NCI-H2171 (cell line): ENCODE results near the gene EIF4E.
"Not testable (repeated sequence)": the region's sequence is repeated elsewhere in the genome, so short reads cannot be mapped to it uniquely, and the experiment has no call there.

Source experiments
- DNase-seq: peaks from one replicate; lab custom pipeline; 2025; lab: John Stamatoyannopoulos, UW

The EIF4E gene

GRCh38 chr4:98879515-98879914 is 49.4 kb downstream of the EIF4E start:
- no peak for DNase-seq

GRCh38 chr4:98873059-98873458 is 55.9 kb downstream of the EIF4E start:
- DNase-seq: no peak

- not testable (repeated sequence) for DNase-seq
These were observed 56.6 kb downstream of the EIF4E start for GRCh38 chr4:98872120-98872906.

GRCh38 chr4:98867648-98868047 is 61.3 kb downstream of the EIF4E start:
- DNase-seq: no peak

- DNase-seq: no peak
These were observed 63.9 kb downstream of the EIF4E start for GRCh38 chr4:98865059-98865458.

GRCh38 chr4:98864560-98864959 is 64.4 kb downstream of the EIF4E start:
- DNase-seq: no peak

GRCh38 chr4:98862371-98862770 is 66.6 kb downstream of the EIF4E start:
- no peak for DNase-seq

- DNase-seq: no peak
These were observed 67.6 kb downstream of the EIF4E start for GRCh38 chr4:98861100-98861884.

- DNase-seq: no peak
These were observed 77.1 kb downstream of the EIF4E start for GRCh38 chr4:98851806-98852205.

GRCh38 chr4:98850937-98851336 is 78.0 kb downstream of the EIF4E start:
- no peak for DNase-seq

GRCh38 chr4:98848448-98848847 is 80.5 kb downstream of the EIF4E start:
- DNase-seq: no peak

GRCh38 chr4:98845960-98846359 is 83.0 kb downstream of the EIF4E start:
- DNase-seq: no peak

- DNase-seq: not testable (repeated sequence)
These were observed 86.0 kb downstream of the EIF4E start for GRCh38 chr4:98842917-98843316.

GRCh38 chr4:98838977-98839618 is 89.8 kb downstream of the EIF4E start:
- no peak for DNase-seq

GRCh38 chr4:98838531-98838930 is 90.4 kb downstream of the EIF4E start:
- no peak for DNase-seq

- DNase-seq: no peak
These were observed 95.5 kb downstream of the EIF4E start for GRCh38 chr4:98833384-98833783.

GRCh38 chr4:98831036-98831435 is 97.9 kb downstream of the EIF4E start:
- DNase-seq: not testable (repeated sequence)
